Heart right ventricle (tissue), 16 donors: Measurements from ENCODE around the gene TMEM109. TPM values are rescaled to one million over a fixed set of nuclear protein-coding genes. Genes with fewer than 3 reads are reported as not detected.
A peak's percentile ranks its signal among the peaks of the same experiment; 100 is the strongest.

ENCODE experiments used
- ATAC-seq, 8 donors: fragments of 200-7000 bp; cut with Tn5 transposase; one replicate each; pipeline ENCODE4 v1.9.1; 2020; ENCODE audit warnings: mild to moderate bottlenecking in 8 of 8, moderate library complexity in 8 of 8, moderate number of reproducible peaks in 1 of 8
- DNase-seq, 2 donors: peaks; one replicate each; pipeline ENCODE4 v3.0.0-alpha.2; 2020
- H3K27ac ChIP-seq, 10 donors: fragments of 200-600 bp; sonication (generic) in 2 of 10; one replicate each; pipeline versions ENCODE4 v1.5.0 to v1.8.0; 2020 to 2022; ENCODE audit warnings: mild to moderate bottlenecking in 3 of 10
- H3K27me3 ChIP-seq, 7 donors: fragments of 200-600 bp; one replicate each; pipeline ENCODE4 v1.8.0; 2021 to 2022; ENCODE audit warnings: mild to moderate bottlenecking in 2 of 7
- H3K36me3 ChIP-seq, 9 donors: fragments of 200-600 bp; sonication (generic) in 1 of 9; one replicate each; pipeline versions ENCODE4 v1.5.0 to v1.8.0; 2020 to 2022; ENCODE audit warnings: mild to moderate bottlenecking in 2 of 9
- H3K4me1 ChIP-seq, 9 donors: fragments of 200-600 bp; sonication (generic) in 1 of 9; one replicate each; pipeline versions ENCODE4 v1.5.0 to v1.8.0; 2020 to 2022; ENCODE audit warnings: mild to moderate bottlenecking in 4 of 9
- H3K4me3 ChIP-seq, 10 donors: fragments of 200-600 bp; sonication (generic) in 2 of 10; one replicate each; pipeline versions ENCODE4 v1.5.0 to v1.8.0; 2020 to 2022; ENCODE audit warnings: mild to moderate bottlenecking in 7 of 10, moderate library complexity in 2 of 10
- H3K9me3 ChIP-seq, 11 donors: fragments of 200-600 bp in 10 of 11; sonication (generic) in 2 of 11; one replicate each; pipeline versions ENCODE4 v1.5.0 to v1.8.0; 2013 to 2022; ENCODE audit warnings: mild to moderate bottlenecking in 2 of 11, control low read depth in 1 of 11, moderate library complexity in 1 of 11
- CTCF ChIP-seq, 9 donors: fragments of 200-600 bp; sonication (generic) in 2 of 9; IDR thresholded peaks; one replicate each; pipeline versions ENCODE4 v1.5.0 to v1.8.0; 2021 to 2022; ENCODE audit warnings: antibody characterized with exemption in 9 of 9, mild to moderate bottlenecking in 5 of 9, moderate library complexity in 1 of 9
- WGBS, 2 donors: extraction: QIAGEN DNeasy Blood & Tissue Kit; methylation state at CpG; one replicate each; pipeline ENCODE4 v1.1.7; 2013; ENCODE audit warnings: inconsistent platforms in 1 of 2; 5-methylcytosine and 5-hydroxymethylcytosine counted together
- intact Hi-C, 10 donors: fragments of 100-400 bp; cut with DNase I; formaldehyde crosslinking; loops; one replicate each; pipeline versions ENCODE4 v1.11.1 to v1.14.2; 2022
- long read RNA-seq, 3 donors: library from polyadenylated mRNA; unstranded; transcript quantifications; one replicate each; pipeline ENCODE4 v2.0.0, GENCODE V29; 2020 to 2021
- polyA plus RNA-seq, 2 donors: library from polyadenylated mRNA; stranded (reverse); fragments of 200-250 nt; gene quantifications; one replicate each; pipeline ENCODE4 v1.2.3, GENCODE V29; 2013
- total RNA-seq, 10 donors: library from RNA; stranded (reverse); fragmentation: NEBNext Ultra II Directional in 3 of 10; extraction: Animal tissue kit (Norgen Biotek cat#: 25700) in 3 of 10; gene quantifications; one replicate each; pipeline versions ENCODE4 v1.2.1 to v1.2.4, GENCODE V29; 2021 to 2023
- donor health status: Arrhythmogenic right ventricular cardiomyopathy.
- donor health status: ischemic (EF 13 %, LVEDD 7.1; RV severe dilation, severe dysfunction).
- donor health status: healthy with polysubstance abuse.
- donor health status: DM: no; HTN: yes; CAD: no.
- donor health status: DM: no; HTN: no; CAD: no.
- donor health status: ischemic (EF 25% LVEDD 6.9; RV normal size, moderate dysfunction).
- donor health status: ischemic (EF 25% LVEDD 5.7; RV mildly dilated, moderate dysfunction).
- donor health status: healthy.
- donor health status: DM: yes; HTN: yes; CAD: no.
- donor health status: Ischemic cardiomyopathy.
- donor health status: ischemic (EF 35%, LVEDD 5.7; RV mildly dilated, moderate dysfunction).
- donor health status: nonischemic (EF 11% LVEDD 7.7; RV severe dilation, severe dysfunction).
- donor health status: DM: yes; HTN: yes; CAD: no.
- donor health status: PGD.
- donor health status: ischemic (EF 29% LVEDD 5.4; RV normal size, mild dysfunction).
- donor health status: nonischemic (EF 23%, LVEDD 6.1; RV moderate dilation, normal function).

The TMEM109 gene
- 100 to 1,000 TPM in 2 of 10 donors, 10 to 100 TPM in 8; 78.6 to 115 (median 92.7) TPM for total RNA-seq
- polyA plus RNA-seq: 100 to 1,000 TPM in 1 of 2 donors, 10 to 100 TPM in 1; 53.3 to 121 TPM
- long read RNA-seq, donor 1, transcript TMEM109-201 (4 exons, 2,413 nt): major isoform, 27 of 71 reads
- long read RNA-seq, donor 1, partial matches to known transcripts: 40 of 71 reads
- long read RNA-seq, donor 1, other reads (novel, unspliced or antisense): 1 of 71 reads
- long read RNA-seq, donor 2, transcript TMEM109-201 (4 exons, 2,413 nt): major isoform, 40 of 82 reads
- long read RNA-seq, donor 2, partial matches to known transcripts: 38 of 82 reads
- long read RNA-seq, donor 2, other reads (novel, unspliced or antisense): 2 of 82 reads
- long read RNA-seq, donor 3, transcript TMEM109-201 (4 exons, 2,413 nt): major isoform, 68 of 193 reads
- long read RNA-seq, donor 3, transcript TMEM109-202 (3 exons, 1,959 nt): minor isoform, 5 of 193 reads
- long read RNA-seq, donor 3, partial matches to known transcripts: 116 of 193 reads
- long read RNA-seq, donor 3, other reads (novel, unspliced or antisense): 4 of 193 reads

- Histone ChIP-seq H3K36me3 (peaks cover 0 to 7% (median 0%) of the 10 kb centered on the region in 9 donors), H3K9me3 (no peaks in the 10 kb centered on the region), H3K27ac (peak within 1 kb of the TSS; percentile 77 to 94 (median 90)), H3K27me3 (no peaks in the 10 kb centered on the region), H3K4me1 (peaks cover 11 to 85% (median 65%) of the 10 kb centered on the region in 9 donors), H3K4me3 (peak within 1 kb of the TSS; percentile 63 to 93 (median 84))
- no peak for TF ChIP-seq CTCF (IDR thresholded peaks at IDR 0.05)
- ATAC-seq (peak; percentile 82 to 89 (median 87)), DNase-seq (peak; percentile 89 to 90)
- intact Hi-C loops: loop anchor here in 3 of 10 donors (10.0 kb wide), 2 partner anchors 211 to 221 kb away; no protein-coding TSS in a partner anchor
- 0% methylated on average over 59 to 70 of the region's 70 CpGs for WGBS, 2 donors
Measured at GRCh38 chr11:60913793-60914632, at the start of gene TMEM109. Gene TMEM109 (plus strand): TSS chr11:60914158. CDS start chr11:60919694, 5,536 bp downstream.

GRCh38 chr11:60864856-60865513 lies 49.0 kb upstream of the TMEM109 start:
- intact Hi-C loops: no loop called here
- H3K4me1 ChIP-seq: peaks cover 0 to 13% (median 3%) of the 10 kb centered on the region in 9 donors

GRCh38 chr11:60866911-60867870 lies 46.8 kb upstream of the TMEM109 start, which contains the start of gene ZP1:
Gene ZP1 (plus strand): TSS chr11:60867542. CDS start chr11:60867562, 20 bp downstream.
- intact Hi-C loops: no loop called here
- WGBS, 2 donors: 71 to 74% methylated on average over 13 of the region's 13 CpGs
- no peak for DNase-seq
- H3K36me3 ChIP-seq: no peaks in the 10 kb centered on the region
- H3K4me1 ChIP-seq: peaks cover 3 to 35% (median 21%) of the 10 kb centered on the region in 9 donors
- no peak within 1 kb of the TSS for H3K4me3 ChIP-seq
- TF ChIP-seq CTCF (IDR thresholded peaks at IDR 0.05): no peak
- ATAC-seq: no peak
- peak within 1 kb of the TSS in 1 of 10 donors; percentile 21 for H3K27ac ChIP-seq
- no peaks in the 10 kb centered on the region for H3K27me3 ChIP-seq
- H3K9me3 ChIP-seq: no peaks in the 10 kb centered on the region

More at GRCh38 chr11:60864856-60865513, 49.0 kb upstream of the TMEM109 start:
- 76 to 77% methylated on average over 7 of the region's 7 CpGs for WGBS, 2 donors
- DNase-seq (no peak), ATAC-seq (no peak)
- Histone ChIP-seq H3K27me3 (no peaks in the 10 kb centered on the region), H3K27ac (no peak overlapping the region), H3K36me3 (no peaks in the 10 kb centered on the region), H3K9me3 (no peaks in the 10 kb centered on the region), H3K4me3 (no peak overlapping the region)
- no peak for TF ChIP-seq CTCF (IDR thresholded peaks at IDR 0.05)
